ENCODE data around the gene SUPT3H.

GRCh38 chr6:44920952-44921491 is 456.7 kb downstream of the SUPT3H start:
- TF ChIP-seq EZH2 (IDR thresholded peaks at IDR 0.05) (no peak), POLR2AphosphoS5 (IDR thresholded peaks at IDR 0.05; ENCODE audit: borderline replicate concordance, low read depth, low read length) (no peak)

All from SK-N-MC (cell line).